HT1080 (cell line): ENCODE measurements around the gene OLFML2A. TPM values are rescaled to one million over a fixed set of nuclear protein-coding genes. Genes with fewer than 3 reads are reported as not detected.
"Not testable (repeated sequence)": the region's sequence is repeated elsewhere in the genome, so short reads cannot be mapped to it uniquely, and the experiment has no call there.

Source experiments
- DNase-seq: peaks from one replicate; pipeline ENCODE4 v3.0.0-alpha.2; 2015; ENCODE audit warnings: low read depth
- polyA plus RNA-seq, 2 experiments: library from polyadenylated mRNA; depleted of rRNA; stranded (reverse); fragments of >200 nt; gene quantifications; 2 replicates each; pipeline ENCODE4 v1.2.3, GENCODE V29; 2015
- total RNA-seq: library from RNA; depleted of rRNA; stranded (reverse); fragments of >200 nt; shearing (Covaris generic); gene quantifications from 2 replicates; pipeline ENCODE4 v1.2.3, GENCODE V29; 2014; rRNA removed

OLFML2A gene
- total RNA-seq, result 0.20 and 0.69 TPM in 2 replicates
- polyA plus RNA-seq (2015; cell fraction: cytosol; rRNA removed), result 0.07 and 0.08 TPM in 2 replicates
- polyA plus RNA-seq (2015; cell fraction: nucleus; rRNA removed), result 0.22 and 0.23 TPM in 2 replicates

DNA sequence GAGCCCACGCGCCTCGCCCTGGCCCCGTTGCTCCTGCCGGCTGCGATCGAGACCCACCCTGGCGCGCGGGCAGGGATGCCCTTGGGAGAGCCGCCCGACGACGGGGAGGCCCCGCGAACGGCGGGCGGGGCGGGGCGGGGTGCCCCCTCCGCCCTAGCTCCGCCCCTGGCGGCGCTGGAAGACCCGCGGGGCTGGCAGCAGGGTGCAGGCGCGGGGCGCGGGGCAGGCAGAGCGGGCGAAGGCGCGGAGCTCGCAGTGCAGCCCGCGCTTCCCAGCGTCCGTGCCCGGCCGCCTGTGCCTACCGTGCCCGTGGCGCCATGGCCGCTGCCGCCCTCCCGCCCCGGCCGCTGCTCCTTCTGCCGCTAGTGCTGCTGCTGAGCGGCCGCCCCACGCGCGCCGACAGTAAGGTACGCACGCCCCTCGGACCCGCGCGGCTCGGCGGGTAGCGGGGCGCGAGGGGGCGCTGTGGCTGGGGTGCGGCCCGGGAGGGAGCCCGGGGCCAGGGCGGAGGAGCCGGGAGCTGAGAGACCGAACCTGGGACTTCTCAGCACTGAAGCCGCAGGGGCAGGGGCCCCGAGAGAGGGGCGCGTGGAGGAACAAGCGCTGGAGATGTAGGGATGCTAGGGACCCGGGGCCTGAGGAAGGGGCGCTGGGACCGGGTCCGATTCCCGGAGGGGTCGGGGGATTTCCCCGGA is at the start of gene OLFML2A:
TSS of gene OLFML2A (plus strand) at position 180 of the 695 bp plus-strand sequence. CDS start at position 318, 138 bp downstream.
- no peak for DNase-seq

GRCh38 chr9:124730772-124731171 is 46.2 kb upstream of the OLFML2A start:
- no peak for DNase-seq

DNA sequence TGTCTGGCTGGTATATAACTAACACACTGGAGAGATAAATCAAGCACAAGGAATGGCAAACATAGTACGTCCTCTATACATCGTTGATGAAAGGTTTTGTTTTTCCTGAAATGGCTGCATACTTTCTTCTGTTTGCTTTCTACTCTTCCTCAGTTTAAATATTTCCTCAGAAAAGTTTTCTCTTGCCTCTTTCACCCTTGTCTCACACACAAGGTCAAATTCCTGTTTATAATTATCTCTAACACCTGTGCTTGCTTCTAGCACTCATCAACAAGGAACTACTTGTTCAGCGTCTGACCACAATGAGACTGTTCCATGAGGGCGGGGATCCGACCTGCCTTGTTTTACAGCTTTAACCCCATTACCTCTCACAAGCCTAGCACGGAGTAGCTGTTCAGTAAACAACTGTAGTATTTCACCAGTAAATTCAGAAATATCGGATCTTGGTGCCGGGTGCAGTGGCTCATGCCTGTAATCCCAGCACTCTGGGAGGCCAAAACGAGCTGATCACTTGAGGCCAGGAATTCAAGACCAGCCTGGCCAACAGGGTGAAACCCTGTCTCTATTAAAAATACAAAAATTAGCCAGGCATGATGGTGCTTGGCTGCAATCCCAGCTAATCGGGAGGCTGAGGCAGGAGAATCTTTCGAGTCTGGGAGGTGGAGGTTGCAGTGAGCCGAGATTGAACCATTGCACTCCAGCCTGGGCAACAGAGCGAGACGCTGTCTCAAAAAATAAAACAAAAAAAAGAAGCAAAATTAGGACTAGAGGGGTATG is 42.8 kb upstream of the OLFML2A start:
- DNase-seq, result no peak

GRCh38 chr9:124734741-124735083 is 42.2 kb upstream of the OLFML2A start:
- DNase-seq, result not testable (repeated sequence)

- DNase-seq, result peak; percentile 76
Observed at GRCh38 chr9:124735121-124735520, 41.8 kb upstream of the OLFML2A start.

DNA sequence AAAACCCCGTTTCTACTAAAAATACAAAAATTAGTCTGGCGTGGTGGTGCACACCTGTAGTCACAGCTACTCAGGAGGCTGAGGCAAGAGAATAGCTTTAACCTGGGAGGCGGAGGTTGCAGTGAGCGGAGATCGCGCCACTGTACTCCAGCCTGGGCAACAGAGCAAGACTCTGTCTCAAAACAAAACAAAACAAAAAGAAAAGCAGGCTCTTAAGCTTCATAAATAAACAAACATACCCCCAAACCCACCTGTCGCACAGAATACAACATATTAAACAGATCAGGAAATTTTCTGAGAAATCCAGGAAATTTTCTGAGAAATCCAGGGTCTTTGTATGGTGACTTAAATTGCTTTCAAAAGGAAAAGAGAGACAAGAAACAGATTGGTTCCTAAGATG is 38.9 kb upstream of the OLFML2A start:
- not testable (repeated sequence) for DNase-seq

DNA sequence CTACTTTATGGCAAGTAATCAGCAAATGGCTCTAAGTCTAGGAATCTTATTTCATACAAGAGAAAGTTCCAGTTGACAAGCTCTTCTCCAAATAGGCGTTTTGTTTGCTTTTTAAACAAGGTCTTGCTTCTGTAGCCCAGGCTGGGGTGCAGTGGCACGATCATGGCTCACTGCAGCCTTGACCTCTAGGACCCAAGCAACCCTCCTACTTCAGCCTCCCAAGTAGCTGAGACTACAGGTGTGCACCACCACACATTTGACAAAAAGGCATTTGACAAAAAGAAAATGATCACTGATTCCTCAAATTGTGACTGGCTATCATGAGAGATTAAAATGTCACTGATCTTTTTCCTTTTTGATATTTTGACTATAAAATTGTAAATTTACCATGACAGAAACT is 37.6 kb upstream of the OLFML2A start:
- no peak for DNase-seq

DNA sequence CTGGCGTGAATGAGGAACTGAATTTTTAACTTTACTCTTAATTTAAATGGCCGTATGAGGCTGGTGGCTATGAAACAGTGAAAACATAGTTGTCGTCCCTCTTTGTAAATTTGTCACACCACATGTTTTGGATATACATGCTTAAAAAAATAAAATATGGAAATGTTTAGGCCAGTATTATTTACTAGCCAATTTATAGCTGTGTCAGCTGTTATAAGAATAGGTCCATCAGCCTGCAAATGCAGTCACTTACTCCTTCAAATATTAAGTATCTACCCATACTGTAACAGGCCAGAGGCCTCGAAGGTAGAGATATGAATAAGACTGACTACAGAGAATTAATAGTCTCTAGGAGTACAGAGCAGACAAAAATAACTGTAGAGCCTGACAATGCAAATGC is 35.8 kb upstream of the OLFML2A start:
- DNase-seq, result no peak

- no peak for DNase-seq
Observed at GRCh38 chr9:124741662-124742061, 35.3 kb upstream of the OLFML2A start.

GRCh38 chr9:124742940-124743339 is 34.0 kb upstream of the OLFML2A start:
- no peak for DNase-seq

- peak; percentile 13 for DNase-seq
Observed at GRCh38 chr9:124743686-124744348, 33.1 kb upstream of the OLFML2A start.

GRCh38 chr9:124747065-124747464 is 29.9 kb upstream of the OLFML2A start:
- peak; percentile 28 for DNase-seq

DNA sequence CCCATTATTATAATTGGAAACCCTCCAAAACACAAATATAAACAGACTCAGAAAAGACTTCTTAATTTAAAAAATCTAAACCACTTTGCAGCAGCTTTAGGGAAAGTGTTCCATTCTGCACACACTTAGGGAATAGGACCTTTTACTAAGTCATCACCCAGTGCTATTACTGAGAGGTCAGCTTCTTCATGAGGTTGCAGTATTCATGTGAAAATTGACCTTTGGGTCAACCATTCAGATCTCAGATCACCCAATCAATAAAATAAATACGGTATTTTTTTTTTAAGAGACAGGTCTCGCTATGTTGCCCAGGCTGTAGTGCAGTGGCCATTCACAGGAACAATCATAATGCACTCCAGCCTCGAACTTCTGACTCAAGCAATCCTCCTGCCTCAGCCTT is 27.6 kb upstream of the OLFML2A start:
- DNase-seq, result no peak

DNA sequence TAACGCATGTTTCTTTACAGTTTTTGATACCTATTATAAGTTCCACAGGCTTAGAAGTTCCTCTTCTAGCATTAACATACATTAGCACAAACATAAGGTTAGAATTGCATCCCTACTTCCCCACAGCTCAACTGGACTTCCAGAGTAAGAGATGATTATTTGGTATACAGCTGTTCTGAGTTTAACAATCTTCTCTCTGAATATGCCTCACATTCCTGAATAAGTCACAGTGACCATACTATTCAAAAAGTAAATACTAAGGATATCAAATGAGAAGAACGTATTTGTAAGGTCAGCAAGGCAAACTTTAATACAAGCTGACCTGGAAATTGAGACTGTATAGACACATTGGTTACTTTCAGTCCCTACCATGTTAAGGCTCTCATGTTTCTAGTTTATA is 27.2 kb upstream of the OLFML2A start:
- DNase-seq, result no peak

GRCh38 chr9:124752967-124753366 is 24.0 kb upstream of the OLFML2A start:
- peak; percentile 74 for DNase-seq

- DNase-seq, result no peak
Observed at GRCh38 chr9:124754289-124754688, 22.6 kb upstream of the OLFML2A start.

GRCh38 chr9:124755061-124755460 is 21.9 kb upstream of the OLFML2A start:
- DNase-seq, result no peak

- DNase-seq, result no peak
Observed at GRCh38 chr9:124756011-124756410, 20.9 kb upstream of the OLFML2A start.

DNA sequence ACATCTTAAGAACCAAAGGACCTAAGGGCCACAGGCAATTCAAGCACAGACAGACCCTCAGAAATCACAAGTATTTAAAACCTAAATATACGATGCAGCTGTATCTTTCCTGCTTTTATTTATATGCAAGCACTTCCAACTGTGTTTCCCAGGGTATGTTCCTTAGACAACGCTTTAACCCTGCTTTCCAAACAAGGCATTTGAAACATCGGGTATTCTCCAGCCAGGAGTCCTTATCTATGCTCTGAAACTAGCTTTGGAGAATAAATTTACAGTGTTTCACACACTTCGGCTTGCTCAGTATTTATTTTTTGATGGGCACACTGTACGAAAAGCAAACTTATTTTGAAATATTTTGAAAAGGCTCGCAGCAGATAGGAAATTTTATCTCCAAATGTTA is 19.3 kb upstream of the OLFML2A start:
- no peak for DNase-seq

- no peak for DNase-seq
Observed at GRCh38 chr9:124758061-124758460, 18.9 kb upstream of the OLFML2A start.

- DNase-seq, result no peak
Observed at GRCh38 chr9:124758691-124759090, 18.2 kb upstream of the OLFML2A start.

GRCh38 chr9:124759327-124759726 is 17.6 kb upstream of the OLFML2A start:
- DNase-seq, result no peak
